ENCODE measurements around the gene WAPL.
"Not testable (repeated sequence)": the region's sequence is repeated elsewhere in the genome, so short reads cannot be mapped to it uniquely, and the experiment has no call there.

DNA sequence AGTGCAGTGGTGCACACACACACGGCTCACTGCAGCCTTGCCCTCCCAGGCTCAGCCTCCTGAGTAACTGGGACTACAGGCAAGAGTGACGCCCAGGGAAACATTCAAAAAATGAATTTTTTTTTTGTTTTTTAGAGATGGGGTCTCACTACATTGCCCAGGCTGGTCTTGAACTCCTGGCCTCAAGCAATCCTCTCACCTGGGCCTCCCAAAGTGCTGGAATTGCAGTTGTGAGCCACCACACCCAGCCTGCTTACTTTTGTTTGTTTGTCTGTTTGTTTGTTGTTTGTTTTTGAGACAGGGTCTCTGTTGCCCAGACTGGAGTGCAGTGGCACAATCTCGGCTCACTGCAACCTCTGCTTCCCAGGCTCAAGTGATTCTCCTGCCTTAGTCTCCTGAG, 7.1 kb upstream of the WAPL start:
- TF ChIP-seq, protein P1, sequence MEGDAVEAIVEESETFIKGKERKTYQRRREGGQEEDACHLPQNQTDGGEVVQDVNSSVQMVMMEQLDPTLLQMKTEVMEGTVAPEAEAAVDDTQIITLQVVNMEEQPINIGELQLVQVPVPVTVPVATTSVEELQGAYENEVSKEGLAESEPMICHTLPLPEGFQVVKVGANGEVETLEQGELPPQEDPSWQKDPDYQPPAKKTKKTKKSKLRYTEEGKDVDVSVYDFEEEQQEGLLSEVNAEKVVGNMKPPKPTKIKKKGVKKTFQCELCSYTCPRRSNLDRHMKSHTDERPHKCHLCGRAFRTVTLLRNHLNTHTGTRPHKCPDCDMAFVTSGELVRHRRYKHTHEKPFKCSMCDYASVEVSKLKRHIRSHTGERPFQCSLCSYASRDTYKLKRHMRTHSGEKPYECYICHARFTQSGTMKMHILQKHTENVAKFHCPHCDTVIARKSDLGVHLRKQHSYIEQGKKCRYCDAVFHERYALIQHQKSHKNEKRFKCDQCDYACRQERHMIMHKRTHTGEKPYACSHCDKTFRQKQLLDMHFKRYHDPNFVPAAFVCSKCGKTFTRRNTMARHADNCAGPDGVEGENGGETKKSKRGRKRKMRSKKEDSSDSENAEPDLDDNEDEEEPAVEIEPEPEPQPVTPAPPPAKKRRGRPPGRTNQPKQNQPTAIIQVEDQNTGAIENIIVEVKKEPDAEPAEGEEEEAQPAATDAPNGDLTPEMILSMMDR (IDR thresholded peaks at IDR 0.05), result not testable (repeated sequence)
- TF ChIP-seq POLR2A (IDR thresholded peaks at IDR 0.05), result not testable (repeated sequence)

All from ovary (tissue), 3 donors.